GOT3 (cell line): ENCODE measurements around the gene ADAMTSL1.

Source experiments
- DNase-seq: peaks from one replicate; lab custom pipeline; 2025; ENCODE audit warnings: mixed read lengths; lab: John Stamatoyannopoulos, UW

The ADAMTSL1 gene

GRCh38 chr9:18473652-18474279 is at the start of gene ADAMTSL1:
ADAMTSL1 (plus strand) TSS chr9:18474153; CDS start chr9:18474233, 80 bp downstream.
- peak; percentile 2 for DNase-seq

DNA sequence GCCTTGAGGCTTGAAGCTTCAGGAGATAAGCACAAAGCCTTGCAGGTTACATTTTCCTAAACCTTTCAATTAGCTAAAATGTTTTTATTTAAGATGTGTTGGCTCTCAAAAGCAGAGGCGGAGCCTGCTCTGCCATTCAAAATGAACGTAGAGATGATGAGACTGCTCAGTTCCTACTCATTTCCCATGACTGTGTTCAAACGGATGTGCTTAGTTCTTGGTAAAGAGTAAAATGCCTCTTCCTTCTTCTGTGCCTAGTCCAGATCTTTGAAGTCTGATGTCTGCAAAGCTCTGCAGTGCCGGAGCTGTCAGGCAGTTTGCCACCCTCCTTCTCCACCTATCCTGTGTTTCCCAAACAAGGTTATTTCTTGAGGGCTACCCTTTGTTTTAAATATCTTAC is 46.3 kb upstream of the ADAMTSL1 start:
- no peak for DNase-seq

DNA sequence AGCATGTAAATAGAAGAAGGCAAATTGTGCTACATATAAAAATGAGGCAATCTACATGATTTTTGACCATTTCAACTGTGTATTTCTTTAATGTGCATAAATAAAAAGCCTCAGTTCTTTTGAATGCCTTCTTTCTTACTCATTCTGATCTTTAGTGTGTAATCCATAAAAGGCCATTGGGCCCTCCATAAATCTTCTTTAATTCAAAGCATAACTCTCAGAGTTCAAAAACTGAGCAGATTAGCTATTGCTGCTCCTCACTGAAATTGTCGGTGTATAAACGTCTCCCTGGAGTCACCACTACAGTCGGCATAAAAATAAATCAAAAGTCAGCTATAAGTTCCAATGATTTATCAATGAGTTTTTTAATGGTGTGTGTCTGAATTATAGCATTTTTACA is 45.3 kb upstream of the ADAMTSL1 start:
- no peak for DNase-seq

GRCh38 chr9:18429070-18429469 is 44.9 kb upstream of the ADAMTSL1 start:
- DNase-seq = no peak

- DNase-seq = no peak
Observed at GRCh38 chr9:18433620-18434019, 40.3 kb upstream of the ADAMTSL1 start.

DNA sequence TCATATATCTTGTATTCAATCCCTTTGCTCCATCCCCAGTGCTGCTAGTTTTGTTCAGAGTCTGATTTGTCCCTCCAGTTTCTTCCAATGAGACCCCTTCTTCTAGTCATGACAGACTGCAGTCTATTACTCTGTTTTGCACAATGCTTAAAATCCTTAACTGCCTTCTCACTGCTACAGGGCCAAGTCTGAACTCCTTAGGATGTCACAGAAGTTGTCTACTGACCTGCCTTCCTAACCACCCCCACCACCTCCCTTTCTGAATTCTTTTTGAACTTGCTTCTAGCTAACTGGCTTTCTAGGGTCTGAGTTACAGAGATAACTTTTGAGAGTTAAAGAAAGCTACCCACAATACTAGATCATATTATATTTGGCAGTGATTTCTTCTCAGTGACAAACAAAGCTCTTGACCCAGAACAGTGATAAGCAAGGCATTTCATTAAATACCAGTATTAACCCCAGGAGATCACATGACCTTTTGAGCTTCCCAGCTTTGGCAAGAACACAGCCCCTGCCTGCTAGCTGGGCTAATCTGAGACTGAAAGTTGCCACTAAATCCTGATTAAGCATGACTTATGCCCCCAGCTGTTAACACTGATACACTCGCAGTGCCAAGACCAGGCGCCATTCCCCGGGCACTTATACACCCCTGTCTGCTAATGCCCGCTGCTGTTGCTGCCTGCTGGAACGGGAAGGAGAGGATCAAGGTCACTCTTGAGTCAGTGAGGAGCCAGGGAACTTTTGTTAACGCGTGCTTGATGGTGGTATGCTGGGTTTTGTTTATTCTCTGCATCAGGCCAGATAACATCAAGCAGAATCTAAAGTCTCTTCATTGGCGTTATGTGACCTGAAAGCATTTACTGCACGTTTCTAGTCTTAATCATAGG is 36.4 kb upstream of the ADAMTSL1 start:
- no peak for DNase-seq

GRCh38 chr9:18438300-18438925 is 35.5 kb upstream of the ADAMTSL1 start:
- no peak for DNase-seq

GRCh38 chr9:18438951-18439350 is 35.0 kb upstream of the ADAMTSL1 start:
- no peak for DNase-seq

DNA sequence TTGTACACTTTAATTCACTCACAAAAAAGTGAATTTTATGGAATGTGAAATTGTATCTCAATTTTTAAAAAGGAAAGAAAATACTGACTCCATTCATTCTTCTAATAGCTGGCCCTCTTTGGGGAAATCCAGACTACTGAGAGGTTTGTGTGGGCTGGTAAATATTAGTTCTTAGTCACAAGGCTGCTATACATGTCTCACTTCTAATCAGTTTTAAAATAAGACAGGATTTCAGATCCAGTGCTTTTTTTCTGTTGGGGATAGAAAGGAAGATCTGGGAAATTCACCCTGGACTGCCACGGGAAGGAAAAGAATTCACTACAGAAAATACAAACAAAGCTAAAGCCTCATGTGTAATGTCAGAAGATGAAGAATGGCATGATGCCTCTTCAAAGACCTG is 32.7 kb upstream of the ADAMTSL1 start:
- no peak for DNase-seq

- peak; percentile 11 for DNase-seq
Observed at GRCh38 chr9:18442629-18443491, 31.1 kb upstream of the ADAMTSL1 start.

DNA sequence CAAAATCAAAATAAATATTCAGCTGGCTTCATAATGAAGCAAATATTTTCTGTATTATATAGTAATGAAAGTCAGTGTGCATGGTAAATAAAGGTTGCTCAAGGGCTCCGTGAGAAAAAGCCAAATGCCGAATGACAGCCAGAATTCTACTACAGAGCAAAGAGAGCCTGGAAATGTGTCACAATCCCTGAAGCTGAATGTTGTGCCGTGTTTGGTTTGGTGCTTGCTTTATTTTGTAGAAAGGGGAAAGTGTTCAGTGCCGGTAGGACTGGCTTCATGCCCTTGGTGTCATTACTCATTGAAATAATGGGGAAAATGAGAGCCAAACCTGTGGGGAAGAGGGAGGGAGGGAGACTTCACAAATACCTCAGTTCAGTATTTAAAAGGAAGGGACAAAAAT is 26.8 kb upstream of the ADAMTSL1 start:
- no peak for DNase-seq

DNA sequence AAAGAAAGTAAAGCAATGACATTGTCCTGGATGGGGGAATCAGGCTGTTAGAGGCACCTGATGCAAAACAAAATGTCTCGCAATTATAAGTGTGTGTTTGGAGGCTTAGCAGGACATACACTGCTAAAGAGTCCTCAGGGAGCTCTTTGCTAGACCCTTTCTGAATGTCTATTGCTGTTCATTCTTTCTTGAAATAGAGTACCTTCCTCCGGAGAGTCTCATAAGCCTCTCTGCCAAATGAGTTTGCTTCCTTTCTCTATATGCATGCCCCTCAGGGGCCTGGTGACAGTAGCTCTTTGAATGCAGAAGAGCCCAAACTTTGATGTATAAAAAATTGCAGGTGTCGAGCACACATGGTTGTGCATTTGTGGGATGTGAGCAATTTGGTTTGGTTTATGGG is 26.4 kb upstream of the ADAMTSL1 start:
- no peak for DNase-seq

DNA sequence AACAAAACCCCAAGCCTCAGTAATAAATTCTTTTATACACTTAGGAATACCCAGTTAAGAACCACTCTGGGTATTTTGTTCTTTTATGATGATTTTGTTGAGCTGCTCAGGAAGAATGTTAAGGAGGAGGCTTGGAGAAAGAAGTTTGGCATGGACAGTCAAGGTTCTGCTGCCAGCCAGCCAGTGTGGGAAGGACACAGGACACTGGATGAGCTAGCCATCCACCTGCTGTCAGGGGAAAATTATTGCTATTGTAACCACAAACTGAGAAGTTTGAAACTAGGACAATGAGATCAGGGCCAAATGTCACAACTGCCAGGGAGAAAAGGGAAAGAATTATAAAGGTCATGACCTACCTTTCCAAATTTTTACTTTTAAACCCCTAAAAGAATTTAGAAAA is 25.9 kb upstream of the ADAMTSL1 start:
- DNase-seq = no peak

DNA sequence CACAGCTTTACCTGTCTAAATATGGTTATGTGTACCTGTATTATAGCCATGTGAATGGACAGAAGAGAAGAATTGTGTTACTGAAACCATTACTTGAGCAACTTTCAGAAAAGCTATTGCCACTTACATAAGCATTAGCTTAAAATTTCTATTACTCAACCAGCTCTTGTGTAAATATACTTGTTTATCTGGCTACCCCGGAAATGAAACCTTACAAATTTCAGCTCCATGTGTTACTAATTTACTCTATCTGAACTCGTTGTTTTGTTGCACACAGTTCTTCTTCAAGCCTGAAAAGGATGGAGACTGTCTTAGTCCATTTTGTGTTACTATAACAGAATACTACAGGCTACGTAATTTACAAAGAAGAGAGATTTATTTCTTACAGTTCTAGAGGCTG is 22.5 kb upstream of the ADAMTSL1 start:
- no peak for DNase-seq

GRCh38 chr9:18452276-18452675 is 21.7 kb upstream of the ADAMTSL1 start:
- no peak for DNase-seq

DNA sequence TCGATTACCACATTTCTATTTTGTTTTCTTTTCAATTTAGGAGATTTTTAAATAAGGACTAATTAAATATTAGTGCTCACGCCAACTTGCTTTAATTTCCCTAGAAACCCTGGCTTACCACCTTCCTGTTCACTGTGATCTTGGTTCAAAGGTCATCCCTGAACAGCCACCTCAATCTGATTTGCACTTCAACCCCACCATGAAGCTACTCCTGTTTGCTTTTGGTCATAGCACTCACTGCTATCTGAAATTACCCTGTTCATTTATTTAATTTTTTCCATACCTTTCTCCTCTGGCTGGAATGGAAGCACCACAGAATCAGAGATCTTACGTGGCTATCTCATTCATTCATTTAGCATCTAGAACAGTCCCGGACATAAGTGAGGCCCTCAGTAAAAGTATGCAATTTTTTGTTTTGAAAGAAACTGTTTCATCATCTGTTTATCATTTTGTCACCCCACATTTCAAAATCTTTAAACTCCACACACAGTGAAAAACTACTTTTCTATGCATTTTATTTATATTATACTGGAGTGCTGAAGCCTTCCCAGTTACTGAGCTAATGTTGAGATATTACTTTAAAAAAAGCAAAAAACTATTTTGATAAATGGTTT is 17.2 kb upstream of the ADAMTSL1 start:
- DNase-seq = no peak

GRCh38 chr9:18457510-18457909 is 16.4 kb upstream of the ADAMTSL1 start:
- no peak for DNase-seq

DNA sequence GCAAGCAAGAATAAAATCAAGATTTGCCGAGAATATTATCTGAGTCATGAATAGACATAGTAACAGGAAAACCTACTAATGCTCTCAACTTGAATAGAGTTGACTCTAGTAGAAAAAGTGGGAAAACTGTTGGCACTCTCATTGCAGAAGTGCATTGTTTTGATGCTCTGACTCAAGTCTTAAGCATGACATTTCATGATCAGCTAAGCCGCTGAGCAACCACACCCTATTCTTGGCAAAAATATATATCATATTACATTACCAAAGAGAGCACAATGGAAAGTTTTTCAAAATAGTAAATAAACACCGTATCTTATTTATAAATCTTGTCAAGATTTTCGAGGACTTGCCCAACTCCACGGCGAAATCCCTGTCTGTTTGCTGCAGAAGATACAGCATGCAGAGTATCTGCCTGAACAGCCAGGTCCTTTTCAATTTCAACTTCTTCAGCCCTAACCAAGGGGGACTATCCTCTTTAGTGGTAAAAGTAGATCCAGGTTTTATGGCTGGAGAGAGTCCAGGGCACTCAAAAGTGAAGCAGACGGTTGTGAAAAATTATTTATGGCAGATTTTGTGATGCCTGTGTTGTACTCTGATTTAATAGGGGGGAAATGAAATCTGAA is 13.9 kb upstream of the ADAMTSL1 start:
- DNase-seq = no peak

- DNase-seq = no peak
Observed at GRCh38 chr9:18461496-18461895, 12.5 kb upstream of the ADAMTSL1 start.

DNA sequence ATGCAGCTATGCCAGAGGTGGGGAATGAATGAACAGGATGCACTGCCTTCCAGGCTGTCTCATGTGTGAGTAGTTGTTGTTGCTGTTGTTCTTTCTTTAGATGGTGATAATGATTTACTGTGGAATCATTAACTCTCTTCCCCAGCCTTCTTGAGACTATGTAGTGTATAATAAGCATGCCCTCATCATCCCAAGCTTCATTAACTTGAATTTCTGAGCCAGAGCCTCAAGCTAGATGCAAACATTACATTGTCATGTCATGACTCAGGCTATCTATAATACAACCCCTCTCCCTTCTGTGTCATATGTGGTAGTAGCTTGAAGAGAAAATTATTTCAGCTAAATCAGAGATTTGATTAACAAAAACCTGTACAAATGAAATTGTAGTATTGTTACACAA is 10.0 kb upstream of the ADAMTSL1 start:
- no peak for DNase-seq

GRCh38 chr9:18466101-18466500 is 7.9 kb upstream of the ADAMTSL1 start:
- DNase-seq = no peak
